ENCODE results near the gene ALDH2.

The ALDH2 gene

DNA sequence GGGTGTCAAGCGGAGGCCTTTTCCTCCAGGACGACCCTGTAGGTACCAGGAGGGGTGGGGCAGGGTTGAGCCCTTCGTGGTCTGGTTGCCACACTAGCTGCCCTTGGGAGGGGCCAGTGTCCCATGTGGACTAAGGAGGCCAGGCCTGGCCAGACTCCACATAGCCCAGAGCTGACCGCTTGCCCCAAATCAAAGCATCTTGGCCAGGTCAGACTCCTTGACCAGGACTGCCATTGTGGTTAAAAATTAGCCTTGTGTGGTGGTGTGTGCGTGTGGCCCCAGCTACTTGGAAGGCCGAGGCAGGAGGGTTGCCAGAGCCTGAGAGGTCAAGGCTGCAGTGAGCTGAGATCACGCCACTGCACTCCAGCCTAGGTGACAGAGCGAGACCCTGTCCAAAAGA, 24.8 kb downstream of the ALDH2 start:
- no peaks in the 10 kb centered on the region for H3K4me1 ChIP-seq (ENCODE audit: insufficient read depth, low read length, severe bottlenecking)
- no peak overlapping the region for H3K4me2 ChIP-seq (ENCODE audit: low read length)
- H2AFZ ChIP-seq (ENCODE audit: low read length), result no peak overlapping the region
- H3K9ac ChIP-seq (ENCODE audit: low read length), result no peak overlapping the region
- no peak overlapping the region for H3K27ac ChIP-seq (ENCODE audit: low read depth, low read length, poor library complexity, severe bottlenecking)
- H3K4me3 ChIP-seq (ENCODE audit: low read depth, low read length, poor library complexity, severe bottlenecking), result no peak overlapping the region
- no peaks in the 10 kb centered on the region for H3K36me3 ChIP-seq (ENCODE audit: insufficient read depth, low read length)
- no peaks in the 10 kb centered on the region for H4K20me1 ChIP-seq (ENCODE audit: insufficient read depth, low read length)
- H3K79me2 ChIP-seq (ENCODE audit: insufficient read depth, low read length), result no peaks in the 10 kb centered on the region
- no peaks in the 10 kb centered on the region for H3K9me2 ChIP-seq (ENCODE audit: low read depth, low read length)
- no peaks in the 10 kb centered on the region for H3K27me3 ChIP-seq (ENCODE audit: insufficient read depth, low read length)
- TF ChIP-seq EZH2 (IDR thresholded peaks at IDR 0.05; ENCODE audit: borderline replicate concordance, low read length), result no peak
- TF ChIP-seq, protein P1, sequence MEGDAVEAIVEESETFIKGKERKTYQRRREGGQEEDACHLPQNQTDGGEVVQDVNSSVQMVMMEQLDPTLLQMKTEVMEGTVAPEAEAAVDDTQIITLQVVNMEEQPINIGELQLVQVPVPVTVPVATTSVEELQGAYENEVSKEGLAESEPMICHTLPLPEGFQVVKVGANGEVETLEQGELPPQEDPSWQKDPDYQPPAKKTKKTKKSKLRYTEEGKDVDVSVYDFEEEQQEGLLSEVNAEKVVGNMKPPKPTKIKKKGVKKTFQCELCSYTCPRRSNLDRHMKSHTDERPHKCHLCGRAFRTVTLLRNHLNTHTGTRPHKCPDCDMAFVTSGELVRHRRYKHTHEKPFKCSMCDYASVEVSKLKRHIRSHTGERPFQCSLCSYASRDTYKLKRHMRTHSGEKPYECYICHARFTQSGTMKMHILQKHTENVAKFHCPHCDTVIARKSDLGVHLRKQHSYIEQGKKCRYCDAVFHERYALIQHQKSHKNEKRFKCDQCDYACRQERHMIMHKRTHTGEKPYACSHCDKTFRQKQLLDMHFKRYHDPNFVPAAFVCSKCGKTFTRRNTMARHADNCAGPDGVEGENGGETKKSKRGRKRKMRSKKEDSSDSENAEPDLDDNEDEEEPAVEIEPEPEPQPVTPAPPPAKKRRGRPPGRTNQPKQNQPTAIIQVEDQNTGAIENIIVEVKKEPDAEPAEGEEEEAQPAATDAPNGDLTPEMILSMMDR (IDR thresholded peaks at IDR 0.05; ENCODE audit: low read length), result no peak
- no peaks in the 10 kb centered on the region for H3K9me3 ChIP-seq (ENCODE audit: low read length)
- no peaks in the 10 kb centered on the region for H3F3A ChIP-seq (ENCODE audit: insufficient read depth, low read length)

DNA sequence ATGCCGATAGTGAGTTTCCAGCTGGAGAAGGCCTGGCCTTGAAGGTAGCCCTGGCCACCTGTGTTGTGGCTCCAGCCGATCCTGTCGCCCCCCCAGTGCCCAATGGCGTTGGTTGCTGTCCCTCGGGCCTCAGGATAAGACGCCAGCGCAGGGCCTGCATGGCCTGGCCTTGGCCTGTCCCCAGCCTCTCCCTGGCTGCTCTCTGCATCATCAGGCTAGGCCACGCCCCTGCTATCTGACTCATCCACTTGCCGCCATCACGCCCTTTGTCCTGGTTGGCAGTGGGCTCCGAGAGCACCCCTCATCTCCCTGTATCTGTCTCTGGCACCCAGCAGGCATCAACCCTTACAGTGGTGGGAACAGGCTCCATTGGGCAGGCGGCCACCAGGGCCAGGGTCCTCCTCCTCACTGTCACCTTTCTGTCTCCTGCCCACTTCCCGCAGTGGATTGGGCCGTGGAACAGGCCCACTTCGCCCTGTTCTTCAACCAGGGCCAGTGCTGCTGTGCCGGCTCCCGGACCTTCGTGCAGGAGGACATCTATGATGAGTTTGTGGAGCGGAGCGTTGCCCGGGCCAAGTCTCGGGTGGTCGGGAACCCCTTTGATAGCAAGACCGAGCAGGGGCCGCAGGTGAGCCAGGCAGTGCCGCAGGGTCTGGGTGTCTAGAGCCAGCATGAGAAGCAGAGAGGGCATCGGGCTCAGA, 25.6 kb downstream of the ALDH2 start:
- H3K4me3 ChIP-seq (ENCODE audit: low read depth, low read length, poor library complexity, severe bottlenecking), result no peak overlapping the region
- no peaks in the 10 kb centered on the region for H3K9me2 ChIP-seq (ENCODE audit: low read depth, low read length)
- H3F3A ChIP-seq (ENCODE audit: insufficient read depth, low read length), result no peaks in the 10 kb centered on the region
- H3K36me3 ChIP-seq (ENCODE audit: insufficient read depth, low read length), result no peaks in the 10 kb centered on the region
- no peaks in the 10 kb centered on the region for H3K4me1 ChIP-seq (ENCODE audit: insufficient read depth, low read length, severe bottlenecking)
- no peak overlapping the region for H3K27ac ChIP-seq (ENCODE audit: low read depth, low read length, poor library complexity, severe bottlenecking)
- H4K20me1 ChIP-seq (ENCODE audit: insufficient read depth, low read length), result no peaks in the 10 kb centered on the region
- no peaks in the 10 kb centered on the region for H3K27me3 ChIP-seq (ENCODE audit: insufficient read depth, low read length)
- no peaks in the 10 kb centered on the region for H3K9me3 ChIP-seq (ENCODE audit: low read length)
- H3K79me2 ChIP-seq (ENCODE audit: insufficient read depth, low read length), result no peaks in the 10 kb centered on the region
- H2AFZ ChIP-seq (ENCODE audit: low read length), result no peak overlapping the region
- TF ChIP-seq, protein P1 (IDR thresholded peaks at IDR 0.05; ENCODE audit: low read length), result no peak
- TF ChIP-seq EZH2 (IDR thresholded peaks at IDR 0.05; ENCODE audit: borderline replicate concordance, low read length), result no peak
- H3K4me2 ChIP-seq (ENCODE audit: low read length), result no peak overlapping the region
- no peak overlapping the region for H3K9ac ChIP-seq (ENCODE audit: low read length)

DNA sequence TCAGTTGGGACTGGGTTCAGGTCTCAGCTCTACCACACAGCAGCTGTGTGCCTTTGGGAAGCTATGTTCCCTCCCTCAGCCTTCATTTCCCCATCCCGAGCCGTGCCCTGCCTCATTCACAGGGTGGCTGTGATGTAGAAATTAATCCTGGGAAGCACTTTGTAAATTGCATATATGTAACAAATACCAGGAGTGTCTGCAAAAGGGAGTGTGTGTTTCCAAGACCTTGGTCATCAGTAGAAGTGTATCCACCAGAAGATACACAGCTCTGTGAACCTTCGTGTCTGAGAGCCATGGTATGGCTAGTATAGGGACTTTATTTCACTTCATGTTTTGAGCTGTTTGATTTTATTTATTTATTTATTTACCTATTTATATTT, 26.1 kb downstream of the ALDH2 start:
- Histone ChIP-seq H3K4me2 (ENCODE audit: low read length) (no peak overlapping the region), H3K79me2 (ENCODE audit: insufficient read depth, low read length) (no peaks in the 10 kb centered on the region), H4K20me1 (ENCODE audit: insufficient read depth, low read length) (no peaks in the 10 kb centered on the region), H3K9ac (ENCODE audit: low read length) (no peak overlapping the region), H3K27ac (ENCODE audit: low read depth, low read length, poor library complexity, severe bottlenecking) (no peak overlapping the region), H2AFZ (ENCODE audit: low read length) (no peak overlapping the region), H3K9me2 (ENCODE audit: low read depth, low read length) (no peaks in the 10 kb centered on the region), H3F3A (ENCODE audit: insufficient read depth, low read length) (no peaks in the 10 kb centered on the region), H3K36me3 (ENCODE audit: insufficient read depth, low read length) (no peaks in the 10 kb centered on the region), H3K9me3 (ENCODE audit: low read length) (no peaks in the 10 kb centered on the region), H3K4me3 (ENCODE audit: low read depth, low read length, poor library complexity, severe bottlenecking) (no peak overlapping the region), H3K27me3 (ENCODE audit: insufficient read depth, low read length) (no peaks in the 10 kb centered on the region), H3K4me1 (ENCODE audit: insufficient read depth, low read length, severe bottlenecking) (no peaks in the 10 kb centered on the region)
- TF ChIP-seq EZH2 (IDR thresholded peaks at IDR 0.05; ENCODE audit: borderline replicate concordance, low read length), result no peak
- TF ChIP-seq, protein P1 (IDR thresholded peaks at IDR 0.05; ENCODE audit: low read length), result no peak
